ENCODE results near the gene PPIL1.
"Not testable (repeated sequence)": the region's sequence is repeated elsewhere in the genome, so short reads cannot be mapped to it uniquely, and the experiment has no call there.

PPIL1 gene

DNA sequence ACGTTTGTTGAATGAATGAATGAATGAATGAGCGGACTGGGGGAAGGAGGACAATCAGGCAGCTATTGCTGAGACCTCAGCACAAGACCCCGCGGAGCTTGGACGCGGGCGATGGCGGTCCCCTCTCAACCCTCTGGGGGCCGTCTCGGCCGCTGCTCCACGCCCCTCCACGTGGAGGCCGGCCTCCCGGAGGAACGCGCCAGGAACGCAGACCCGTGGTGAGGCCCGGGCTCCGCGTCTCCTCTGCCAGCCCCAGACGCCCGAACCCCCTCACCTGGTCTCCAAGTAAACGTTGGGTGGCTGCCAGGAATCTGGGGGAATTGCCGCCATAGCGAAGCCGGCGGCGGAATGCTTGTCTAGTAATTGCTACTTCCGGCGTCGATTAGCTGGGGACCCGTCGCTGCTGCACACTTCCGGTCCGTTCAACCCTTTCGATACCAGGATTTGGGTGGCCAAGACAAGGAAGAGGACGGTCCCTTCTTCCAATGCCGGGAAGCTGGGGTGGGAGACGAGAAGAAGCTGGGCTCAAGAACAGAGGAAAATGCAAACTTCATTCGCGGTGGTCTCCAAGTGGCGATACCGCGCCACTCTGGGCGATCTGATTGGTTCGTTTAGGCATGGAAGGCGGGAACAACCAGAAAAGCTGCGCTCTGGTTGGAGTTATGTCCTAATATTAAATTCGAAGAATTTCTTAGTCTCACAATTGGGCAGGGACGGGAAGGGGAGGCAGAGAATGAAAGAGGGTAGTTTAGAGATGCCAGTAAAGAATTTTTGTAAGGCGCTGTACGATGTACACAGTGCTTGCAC lies at the start of gene PPIL1:
TSS of gene PPIL1 (minus strand) at position 361 of the 807 bp plus-strand sequence. CDS start at position 330, 31 bp downstream.
- peak; percentile 84 for DNase-seq

DNA sequence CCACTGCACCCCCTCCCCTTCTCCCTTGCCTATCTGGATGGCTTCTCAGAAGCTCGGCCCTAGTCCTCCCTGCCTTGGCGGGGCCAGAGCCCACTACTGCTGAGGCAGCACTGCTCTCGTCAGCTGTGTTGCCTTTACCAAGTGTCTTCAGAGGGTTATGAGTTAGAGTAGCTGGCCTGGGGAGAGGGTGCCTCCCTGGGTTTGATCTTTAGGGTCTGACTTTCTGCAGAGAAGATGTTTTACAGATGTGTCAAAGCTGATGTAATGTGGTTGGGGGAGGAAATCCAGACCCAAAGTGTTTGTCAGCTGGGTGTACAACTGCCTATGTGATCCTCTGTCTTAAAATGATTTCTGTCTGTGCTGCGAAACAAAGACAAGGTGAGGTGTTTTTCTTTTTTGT lies 49.5 kb upstream of the PPIL1 start:
- DNase-seq, result no peak

DNA sequence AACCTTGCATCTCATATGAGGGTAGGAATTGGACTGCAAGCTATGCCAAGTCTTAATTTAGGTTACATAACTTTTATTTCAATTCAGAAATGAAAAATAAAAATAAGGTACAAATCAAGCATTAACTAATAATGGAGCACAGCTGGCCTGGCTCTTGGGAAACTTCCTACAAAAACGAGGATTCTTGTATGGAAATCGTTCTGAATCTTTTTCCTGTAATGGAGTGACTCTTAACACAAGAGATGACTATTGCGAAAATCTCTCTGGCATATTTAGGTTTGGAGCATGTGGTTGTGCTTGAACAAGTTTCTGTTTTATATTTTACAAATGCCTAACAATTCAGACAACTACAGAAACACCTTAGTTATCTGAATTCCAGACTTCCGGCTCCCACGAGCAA lies 45.9 kb upstream of the PPIL1 start:
- no peak for DNase-seq

DNA sequence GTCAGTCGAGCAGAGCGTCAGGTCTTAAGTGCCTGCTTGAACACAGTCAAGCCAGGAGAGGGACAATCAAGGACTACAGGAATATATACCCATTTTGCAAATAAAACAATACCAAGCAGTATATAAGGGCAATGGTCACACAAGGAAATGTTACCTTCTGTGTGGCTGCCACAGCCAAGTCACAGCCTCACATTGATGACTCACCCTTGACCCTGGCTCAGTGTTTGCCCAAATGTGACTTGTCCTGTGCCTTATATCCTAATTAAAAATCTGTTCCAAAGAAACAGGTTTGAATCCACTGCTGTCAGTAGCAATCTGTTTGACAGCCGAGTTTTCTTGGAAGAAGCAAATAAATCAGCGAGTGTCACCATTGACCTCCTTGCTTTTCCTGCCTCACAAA lies 45.4 kb upstream of the PPIL1 start:
- DNase-seq, result no peak

DNA sequence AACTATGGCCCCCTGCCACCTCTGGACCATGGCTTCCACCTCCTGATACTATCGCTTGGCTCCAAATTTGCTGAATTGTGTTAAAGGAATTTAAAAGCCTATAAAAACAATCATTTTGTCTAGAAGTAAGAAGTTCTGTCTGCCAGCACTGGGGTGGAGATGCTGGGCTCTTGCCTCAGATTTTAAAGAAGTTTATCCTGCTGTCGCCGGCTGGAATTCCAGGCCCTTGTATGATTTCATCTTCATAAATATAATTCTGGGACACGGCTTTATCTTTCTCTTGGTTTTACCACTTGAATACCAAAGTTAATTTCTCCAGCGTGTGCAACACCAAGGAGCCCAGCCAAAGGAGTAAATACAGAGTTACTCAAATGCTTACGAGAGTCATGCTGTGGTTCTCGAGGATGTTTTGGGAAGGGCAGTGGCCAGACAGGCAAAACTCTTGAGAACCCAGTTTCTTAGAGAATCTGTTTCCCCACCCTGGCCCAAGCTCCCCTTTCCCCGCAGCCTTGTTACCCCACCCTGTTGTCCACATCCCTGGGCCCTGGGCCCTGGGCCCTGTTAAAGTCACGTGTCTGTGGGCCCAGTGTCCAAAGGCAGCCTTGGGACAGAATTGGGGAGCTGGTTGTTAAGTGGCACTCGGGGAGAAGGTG lies 43.1 kb upstream of the PPIL1 start:
- no peak for DNase-seq

DNA sequence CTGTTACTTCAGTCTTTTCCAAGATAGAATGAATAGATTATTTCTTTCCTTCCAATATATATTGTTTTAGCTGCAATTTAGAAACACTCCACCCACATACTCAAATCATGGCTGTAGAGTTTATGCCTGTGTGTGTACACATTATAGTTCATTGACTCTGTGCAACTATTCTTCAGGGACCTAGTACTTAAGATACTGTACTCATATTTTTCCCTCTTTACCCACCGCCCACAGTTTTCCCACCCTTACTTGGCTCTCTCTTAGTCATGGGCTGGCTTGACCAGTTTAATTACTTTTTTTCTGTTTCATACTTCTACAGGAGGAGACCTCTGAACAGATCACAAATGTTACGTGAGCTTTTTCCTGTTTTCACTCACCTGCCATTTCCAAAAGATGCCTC lies 41.5 kb upstream of the PPIL1 start:
- DNase-seq, result no peak

DNA sequence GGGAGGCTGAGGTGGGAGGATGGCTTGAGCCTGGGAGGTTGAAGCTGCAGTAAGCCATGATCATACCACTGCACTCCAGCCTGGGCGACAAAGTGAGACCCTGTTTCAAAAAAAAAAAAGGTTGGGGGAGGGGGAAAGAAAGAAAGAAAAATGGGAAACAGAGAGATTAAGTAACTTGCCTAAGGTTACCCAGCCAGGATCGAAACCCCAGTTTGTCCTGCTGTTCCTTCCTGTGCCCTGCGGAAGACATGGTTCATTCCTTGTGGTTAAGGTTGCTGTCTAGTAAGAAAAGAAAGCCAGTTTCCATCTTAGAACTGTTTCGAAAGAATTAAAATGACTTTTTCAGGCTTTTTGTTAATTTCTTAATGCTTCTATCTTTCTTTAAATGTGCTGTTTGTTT lies 41.0 kb upstream of the PPIL1 start:
- no peak for DNase-seq

DNA sequence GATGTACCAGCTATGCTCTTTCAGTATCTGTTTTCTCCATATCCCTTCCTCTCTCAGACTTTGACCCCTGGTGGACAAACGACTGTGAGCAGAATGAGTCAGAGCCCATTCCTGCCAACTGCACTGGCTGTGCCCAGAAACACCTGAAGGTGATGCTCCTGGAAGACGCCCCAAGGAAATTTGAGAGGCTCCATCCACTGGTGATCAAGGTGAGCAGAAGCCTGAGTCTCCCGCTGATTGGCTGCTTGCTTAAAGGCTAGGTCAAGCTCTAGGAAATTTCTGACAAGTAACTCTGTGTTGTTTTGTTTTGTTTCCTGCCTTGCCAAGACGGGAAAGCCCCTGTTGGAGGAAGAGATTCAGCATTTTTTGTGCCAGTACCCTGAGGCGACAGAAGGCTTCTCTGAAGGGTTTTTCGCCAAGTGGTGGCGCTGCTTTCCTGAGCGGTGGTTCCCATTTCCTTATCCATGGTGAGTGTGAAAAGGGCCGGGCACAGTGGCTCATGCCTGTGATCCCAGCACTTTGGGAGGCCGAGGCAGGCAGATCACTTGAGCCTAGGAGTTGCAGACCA lies 39.7 kb upstream of the PPIL1 start:
- DNase-seq, result no peak

DNA sequence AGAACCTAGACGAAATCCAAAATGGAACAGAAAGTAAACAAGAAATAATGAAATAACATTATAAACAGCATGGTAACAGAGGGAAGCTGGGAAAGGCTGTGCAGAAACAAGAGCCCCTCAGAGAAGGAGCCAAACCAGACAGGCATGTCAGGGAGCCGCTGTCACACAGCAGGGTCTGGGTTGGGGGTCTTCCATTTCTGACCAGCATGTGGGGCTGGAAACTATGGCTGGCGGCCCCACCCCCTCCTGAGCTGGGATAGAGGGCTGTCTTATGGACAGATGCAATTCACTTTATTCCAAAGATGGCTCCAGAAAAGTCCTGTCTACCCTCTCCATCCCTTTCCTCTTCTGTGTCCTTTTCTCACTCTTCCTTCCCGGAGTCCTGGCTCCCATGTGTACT lies 38.5 kb upstream of the PPIL1 start:
- no peak for DNase-seq

DNA sequence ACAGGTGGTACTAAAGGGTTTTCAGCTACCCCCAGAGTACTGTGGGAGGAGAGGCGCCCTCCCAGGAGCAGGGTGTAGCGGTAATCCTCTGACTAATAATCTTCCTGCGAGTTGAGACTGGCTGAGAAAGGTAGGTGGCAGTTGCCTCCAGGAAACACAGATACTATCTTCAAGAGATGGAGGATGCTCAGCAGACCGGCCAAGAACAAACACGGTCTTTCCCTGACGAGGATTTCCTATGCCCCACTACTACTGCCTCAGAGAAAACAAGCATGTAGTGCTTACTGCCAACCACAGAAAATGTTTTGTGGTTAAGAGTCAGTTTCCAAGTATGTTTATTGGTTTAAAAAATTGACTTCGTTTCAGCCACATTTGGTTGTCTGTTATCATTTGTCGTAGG lies 38.0 kb upstream of the PPIL1 start:
- DNase-seq, result peak; percentile 21

DNA sequence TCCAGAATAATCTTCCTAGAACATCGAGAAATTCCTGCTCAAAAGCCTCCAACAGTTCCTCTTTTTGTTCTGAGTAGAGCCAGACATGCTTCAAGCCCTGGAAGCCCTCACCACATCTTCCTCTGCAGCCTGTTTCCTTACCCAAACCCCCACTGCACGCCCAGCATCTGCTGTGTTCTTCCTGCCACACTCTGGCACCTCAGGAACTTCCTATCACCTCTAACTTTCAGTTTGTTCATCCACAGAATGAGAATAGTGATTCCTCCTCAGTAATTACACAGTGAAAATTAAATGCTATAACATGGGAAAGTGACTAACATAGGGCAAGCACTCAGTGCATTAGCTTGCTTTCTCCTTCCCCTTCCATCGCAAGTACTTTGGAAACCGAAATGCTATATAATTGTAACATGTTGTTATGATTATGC lies 37.4 kb upstream of the PPIL1 start:
- peak; percentile 12 for DNase-seq

DNA sequence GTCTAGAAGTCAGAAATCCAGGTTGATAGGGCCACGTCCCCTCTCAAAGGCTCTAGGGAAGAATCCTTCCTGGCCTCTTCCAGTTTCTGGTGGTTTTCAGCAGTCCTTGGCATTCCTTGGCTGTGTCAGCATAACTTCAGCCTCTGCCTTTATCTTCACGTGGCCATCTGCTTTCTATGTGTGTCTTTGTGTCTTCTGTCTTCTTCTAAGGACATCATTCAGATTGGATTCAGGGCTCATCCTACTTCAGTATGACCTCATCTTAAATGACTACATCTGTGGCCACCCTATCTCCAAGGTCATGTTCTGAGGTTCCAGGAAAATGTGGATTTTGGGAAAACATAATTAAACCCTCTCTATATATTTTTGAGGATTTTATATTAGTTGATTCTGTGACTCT lies 34.1 kb upstream of the PPIL1 start:
- DNase-seq, result no peak

DNA sequence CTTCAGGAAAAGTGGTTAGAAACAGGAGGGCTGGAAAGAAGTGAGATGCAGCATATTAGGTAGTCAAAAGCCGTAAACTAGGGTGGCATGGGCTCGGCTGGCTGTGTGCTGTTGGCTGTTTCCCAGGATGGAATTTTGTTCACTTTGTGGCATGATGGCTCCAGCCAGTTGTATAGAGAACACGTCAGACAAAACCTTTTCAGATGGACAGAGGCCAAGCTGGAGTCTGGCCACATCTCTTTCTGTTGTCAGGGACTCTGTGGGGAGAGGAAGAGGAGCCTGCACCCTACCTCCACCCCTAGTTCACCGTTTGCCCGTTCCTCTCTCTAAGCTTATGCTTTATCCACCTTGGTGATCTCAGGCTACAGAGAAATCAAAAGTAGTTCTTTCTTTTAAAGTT lies 33.2 kb upstream of the PPIL1 start:
- DNase-seq, result no peak

DNA sequence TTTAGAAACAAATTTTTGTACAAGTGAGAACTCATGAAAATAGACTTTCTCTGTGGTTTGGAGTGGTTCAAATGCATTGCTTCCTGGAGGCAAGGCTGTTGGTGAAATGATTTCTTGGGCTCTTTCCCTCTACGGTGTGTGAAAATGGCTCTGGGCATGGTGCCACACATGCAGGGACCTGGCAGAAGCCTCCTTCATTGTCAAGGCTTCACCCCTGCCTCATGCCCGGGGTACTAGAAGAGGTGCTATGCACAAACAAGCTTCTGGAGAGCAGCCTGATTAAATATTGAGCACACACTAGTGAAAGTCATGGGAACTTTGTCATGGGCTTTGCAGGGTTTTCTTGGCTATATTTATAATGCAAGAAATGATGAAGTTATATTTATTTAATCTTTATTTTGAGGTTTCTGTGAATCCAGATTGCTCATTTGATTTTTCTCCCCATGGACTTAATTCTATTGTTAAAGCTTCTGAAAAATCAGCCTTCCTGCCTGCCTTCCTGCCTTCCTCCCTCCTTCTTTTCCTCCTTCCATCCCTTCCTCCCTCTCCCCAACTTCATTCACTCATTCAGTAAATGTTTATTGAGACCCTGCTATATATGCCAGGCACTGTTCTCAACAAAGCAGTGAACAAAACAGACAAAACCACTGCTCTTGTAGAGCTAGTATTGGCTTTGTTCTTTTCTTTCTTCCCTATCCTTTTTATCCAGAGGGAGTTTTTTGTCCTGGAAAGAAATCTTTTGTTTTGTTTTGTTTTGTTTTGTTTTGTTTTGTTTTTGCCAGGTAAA lies 32.1 kb upstream of the PPIL1 start:
- DNase-seq, result no peak

DNA sequence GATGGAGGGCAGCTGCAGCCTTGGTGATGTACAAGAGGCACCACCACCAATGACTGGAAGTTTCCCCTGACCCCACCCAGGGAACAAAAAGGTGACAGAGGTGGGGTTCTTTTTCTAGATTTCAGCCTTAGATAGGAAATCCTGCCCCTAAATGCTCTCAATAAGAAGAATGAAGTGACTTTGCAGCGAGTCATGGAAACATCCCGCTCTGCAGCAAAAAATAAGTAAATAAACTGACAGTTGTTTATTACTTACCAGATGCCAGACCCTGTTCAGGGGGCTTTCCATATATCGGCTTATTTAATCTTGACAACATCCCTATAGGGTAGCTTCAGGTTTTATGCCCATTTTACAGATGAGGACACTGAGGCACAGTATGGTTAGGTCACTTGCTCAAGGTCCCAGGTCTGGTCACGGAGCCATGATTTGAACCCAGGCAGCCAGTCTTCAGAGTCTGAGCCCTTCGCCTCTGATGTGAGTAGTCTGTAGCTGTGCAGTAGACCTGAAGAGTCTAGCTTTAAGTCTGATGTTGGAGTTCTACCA lies 30.3 kb upstream of the PPIL1 start:
- no peak for DNase-seq

DNA sequence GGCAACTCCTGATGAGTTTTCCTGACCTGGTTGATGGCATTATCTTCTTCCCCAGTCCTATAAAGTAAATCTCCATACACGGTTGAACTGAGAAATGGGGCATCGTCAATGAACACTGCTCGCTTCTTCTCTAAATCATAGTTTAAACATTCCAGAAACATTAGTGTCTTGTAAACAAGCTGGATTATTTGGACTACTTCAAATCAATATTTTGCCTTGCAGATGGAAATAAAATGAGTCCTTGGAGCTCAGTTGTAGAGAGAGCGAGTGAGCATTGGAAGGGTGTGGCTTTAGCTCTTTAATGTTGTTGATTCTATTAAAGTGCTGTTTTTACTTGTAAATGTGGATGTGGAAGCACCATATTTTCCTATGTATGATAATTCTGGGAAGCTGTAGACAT lies 29.5 kb upstream of the PPIL1 start:
- DNase-seq, result no peak

DNA sequence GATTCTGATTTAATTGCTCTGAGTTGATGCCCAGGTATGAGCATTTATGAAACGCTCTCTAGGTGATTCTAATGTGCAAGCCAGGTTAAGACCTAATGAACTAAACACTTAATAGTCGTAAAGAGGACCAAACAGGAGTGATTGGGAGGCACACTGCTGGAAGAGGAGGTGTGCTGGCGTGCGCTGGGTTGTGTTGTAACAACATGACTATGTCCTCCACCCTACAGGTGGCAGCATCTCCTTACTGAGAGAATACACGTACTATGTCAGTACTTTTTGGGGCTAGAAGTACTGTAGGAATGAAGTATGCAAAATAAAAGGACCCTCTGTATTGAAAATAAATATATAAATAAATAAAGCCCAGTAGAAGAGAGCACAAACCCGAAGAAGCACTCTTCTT lies 23.0 kb upstream of the PPIL1 start:
- DNase-seq, result no peak

DNA sequence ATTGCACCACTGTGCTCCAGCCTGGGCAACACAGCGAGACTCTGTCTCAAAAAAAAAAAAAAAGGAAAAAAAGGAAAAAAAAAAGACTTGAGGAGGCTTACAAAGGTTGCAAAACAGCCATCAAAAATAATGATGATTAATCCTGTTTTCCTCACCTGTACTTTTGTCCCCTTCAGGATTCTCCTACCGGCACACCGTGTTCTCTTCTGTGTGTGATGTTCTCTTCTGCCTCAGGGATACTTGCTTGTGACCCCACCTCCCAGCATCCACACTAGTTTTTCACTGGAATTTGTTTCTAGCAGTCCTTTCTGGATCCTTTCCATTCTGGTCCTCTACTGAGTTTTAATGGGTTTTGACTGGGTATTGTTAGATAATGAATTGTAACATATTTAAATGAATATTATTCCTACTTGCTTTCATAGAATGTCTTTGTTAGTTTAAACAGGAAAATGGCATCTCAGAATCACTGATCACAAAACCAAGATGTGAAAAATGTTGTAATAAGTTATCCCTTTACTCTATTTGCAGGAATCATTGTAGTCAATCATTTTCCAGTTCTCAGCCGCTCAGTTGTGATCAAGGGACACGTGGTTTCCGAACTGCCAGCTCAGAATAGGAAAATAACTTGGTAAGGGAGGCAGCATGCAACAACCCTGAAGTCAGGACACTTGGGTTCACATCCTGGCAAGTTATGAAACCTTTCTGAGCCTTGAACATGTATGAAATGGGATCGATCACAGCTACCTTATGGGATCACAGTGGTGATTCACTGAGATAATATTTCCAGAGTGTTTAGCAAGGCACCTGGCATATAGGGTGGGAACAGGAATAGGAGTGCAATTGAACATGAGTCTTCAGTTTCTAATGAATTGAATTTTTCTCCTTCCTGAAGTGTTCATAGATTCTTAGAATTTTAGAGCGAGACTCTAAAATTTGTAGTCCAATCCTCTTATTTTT lies 19.7 kb upstream of the PPIL1 start:
- no peak for DNase-seq

DNA sequence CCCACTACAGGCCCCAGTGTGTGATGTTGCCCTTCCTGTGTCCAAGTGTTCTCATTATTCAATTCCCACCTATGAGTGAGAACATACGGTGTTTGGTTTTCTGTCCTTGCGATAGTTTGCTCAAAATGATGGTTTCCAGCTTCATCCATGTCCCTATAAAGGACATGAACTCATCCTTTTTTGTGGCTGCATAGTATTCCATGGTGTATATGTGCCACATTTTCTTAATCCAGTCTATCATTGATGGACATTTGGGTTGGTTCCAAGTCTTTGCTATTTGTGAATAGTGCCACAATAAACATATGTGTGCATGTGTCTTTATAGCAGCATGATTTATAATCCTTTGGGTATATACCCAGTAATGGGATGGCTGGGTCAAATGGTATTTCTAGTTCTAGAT lies 16.6 kb upstream of the PPIL1 start:
- not testable (repeated sequence) for DNase-seq

DNA sequence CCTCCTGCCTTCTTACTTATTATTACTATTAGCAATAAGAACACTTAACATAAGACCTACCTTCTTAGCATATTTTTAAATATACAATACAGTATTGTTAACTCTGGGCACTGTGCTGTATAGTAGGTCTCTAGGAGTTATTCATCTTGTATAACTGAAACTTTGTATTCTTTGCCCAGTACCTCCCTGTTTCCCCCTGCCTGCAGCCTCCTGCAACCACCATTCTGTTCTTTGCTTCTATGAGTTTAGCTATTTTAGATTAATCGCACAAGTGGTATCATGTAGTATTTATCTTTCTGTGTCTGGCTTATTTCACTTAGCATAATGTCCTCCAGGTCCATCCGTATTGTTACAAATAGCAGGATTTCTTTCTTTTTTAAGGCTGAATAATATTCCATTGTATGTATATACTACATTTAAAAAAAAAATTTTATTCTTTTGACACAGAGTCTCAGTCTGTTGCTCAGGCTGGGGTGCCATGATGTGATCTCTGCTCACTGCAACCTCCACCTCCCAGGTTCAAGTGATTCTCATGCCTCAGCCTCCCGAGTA lies 15.6 kb upstream of the PPIL1 start:
- no peak for DNase-seq

DNA sequence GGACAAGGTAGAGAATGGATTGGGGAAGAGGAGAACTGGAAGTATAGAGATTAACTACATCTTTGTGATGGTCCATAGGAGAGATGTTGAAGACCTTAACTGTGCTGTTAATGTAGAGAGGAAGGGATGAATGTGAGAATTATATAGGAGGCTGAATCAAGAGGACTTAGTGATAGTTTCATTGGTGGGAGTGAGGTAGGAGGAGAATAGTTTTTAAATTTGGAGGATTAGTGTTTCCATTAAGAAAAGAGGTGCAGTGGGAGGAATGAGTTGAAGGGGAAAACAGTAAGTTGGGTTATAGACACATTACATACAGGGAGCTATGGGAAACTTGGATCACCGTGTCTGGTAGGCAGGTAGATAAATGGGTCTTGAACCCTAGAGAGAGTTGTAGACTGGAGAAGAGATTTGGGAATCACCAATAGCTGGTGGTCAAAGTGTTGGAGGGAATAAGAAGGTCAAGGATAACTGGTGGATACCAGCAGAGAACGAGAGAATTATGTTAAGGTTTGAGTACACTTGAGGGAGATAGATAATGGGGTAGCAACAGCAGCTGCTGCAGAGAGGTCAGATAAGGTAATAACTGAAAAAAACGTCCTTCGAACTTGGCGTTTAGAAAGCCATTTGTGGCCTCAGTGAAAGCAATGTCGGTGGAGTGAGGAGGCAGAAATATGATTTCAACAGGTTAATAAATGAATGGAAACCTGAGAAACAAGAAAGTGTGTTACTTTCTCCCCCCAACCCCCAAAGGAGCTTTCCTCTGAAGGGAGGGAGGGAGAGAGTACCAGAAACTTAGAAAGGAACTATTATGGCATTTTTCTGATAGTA lies 14.3 kb upstream of the PPIL1 start:
- no peak for DNase-seq
